ACHN (cell line): Measurements from ENCODE around the gene EMD.

Experiments
- DNase-seq: peaks from one replicate; pipeline ENCODE4 v3.0.0-alpha.2; 2015
- in situ Hi-C: cut with HindIII; loops from 2 replicates; pipeline ENCODE4 v1.10.0; 2017; ENCODE audit warnings: low sequenced_read_pairs, low pct_ligation_motif_present, low pct_unique_long_range_greater_than_20kb

EMD gene

GRCh38 chrX:154354013-154354412 is 25.1 kb upstream of the EMD start:
- in situ Hi-C loops = no loop called here
- DNase-seq = no peak

- in situ Hi-C loops = no loop called here
- no peak for DNase-seq
Observed at GRCh38 chrX:154354516-154354915, 24.6 kb upstream of the EMD start.

GRCh38 chrX:154355094-154355775 is 23.9 kb upstream of the EMD start:
- DNase-seq = no peak

GRCh38 chrX:154355776-154356140 is 23.3 kb upstream of the EMD start:
- no peak for DNase-seq
- in situ Hi-C loops = no loop called here

More at GRCh38 chrX:154355094-154355775, 23.9 kb upstream of the EMD start:
- in situ Hi-C loops = no loop called here

- DNase-seq = no peak
- in situ Hi-C loops = no loop called here
Observed at GRCh38 chrX:154356596-154356995, 22.5 kb upstream of the EMD start.

DNA sequence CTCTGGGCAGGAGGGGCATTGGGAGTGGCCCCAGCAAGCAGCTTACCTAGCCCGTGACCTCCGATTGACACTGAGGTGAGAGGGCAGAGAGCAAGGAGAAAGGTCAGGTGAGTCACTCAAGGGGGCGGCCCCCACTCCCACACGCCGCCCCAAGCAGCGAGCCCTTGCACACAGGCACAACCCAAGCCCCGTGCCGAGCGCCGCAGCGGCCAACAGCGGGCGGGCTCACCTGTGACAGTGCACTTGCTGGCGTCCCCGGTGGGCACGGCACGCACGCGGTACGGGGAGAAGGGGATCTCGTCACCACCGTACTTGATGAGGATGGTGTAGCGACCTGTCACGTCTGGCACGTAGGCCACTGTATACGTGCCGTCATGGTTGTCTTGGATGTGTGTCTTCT is 21.9 kb upstream of the EMD start:
- no peak for DNase-seq
- in situ Hi-C loops = no loop called here

- in situ Hi-C loops = no loop called here
- DNase-seq = no peak
Observed at GRCh38 chrX:154358011-154358410, 21.1 kb upstream of the EMD start.

GRCh38 chrX:154358829-154359228 is 20.3 kb upstream of the EMD start:
- in situ Hi-C loops = no loop called here
- no peak for DNase-seq

GRCh38 chrX:154359362-154360154 is 19.5 kb upstream of the EMD start:
- in situ Hi-C loops = no loop called here

DNA sequence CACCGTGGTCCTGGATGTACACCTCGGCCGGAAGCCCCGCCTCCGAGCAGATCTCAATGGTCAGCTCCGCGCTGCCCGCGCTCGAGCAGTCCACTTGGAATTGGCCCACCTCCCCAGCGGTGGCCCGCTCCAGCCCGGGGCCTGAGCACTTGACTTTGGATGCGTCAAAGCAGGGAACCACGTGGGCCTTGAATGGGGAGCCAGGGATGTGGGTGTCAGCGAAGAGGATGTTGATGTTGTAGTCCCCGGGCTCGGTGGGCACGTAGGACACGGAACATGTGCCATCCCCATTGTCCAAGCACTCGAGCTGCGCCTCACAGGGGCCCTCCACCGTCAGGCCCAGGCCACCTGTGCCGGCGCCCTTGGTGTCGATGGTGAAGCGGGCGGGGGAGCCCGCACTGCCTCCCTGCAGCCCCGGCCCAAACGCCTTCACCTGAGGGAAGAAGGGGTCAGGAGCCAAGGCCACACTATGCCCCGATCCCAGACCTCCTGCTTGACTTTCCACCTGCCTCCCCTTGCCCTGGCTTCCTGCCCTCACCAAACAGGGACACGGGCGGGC is 18.9 kb upstream of the EMD start:
- in situ Hi-C loops = no loop called here

More at GRCh38 chrX:154359362-154360154, 19.5 kb upstream of the EMD start:
- no peak for DNase-seq

DNA sequence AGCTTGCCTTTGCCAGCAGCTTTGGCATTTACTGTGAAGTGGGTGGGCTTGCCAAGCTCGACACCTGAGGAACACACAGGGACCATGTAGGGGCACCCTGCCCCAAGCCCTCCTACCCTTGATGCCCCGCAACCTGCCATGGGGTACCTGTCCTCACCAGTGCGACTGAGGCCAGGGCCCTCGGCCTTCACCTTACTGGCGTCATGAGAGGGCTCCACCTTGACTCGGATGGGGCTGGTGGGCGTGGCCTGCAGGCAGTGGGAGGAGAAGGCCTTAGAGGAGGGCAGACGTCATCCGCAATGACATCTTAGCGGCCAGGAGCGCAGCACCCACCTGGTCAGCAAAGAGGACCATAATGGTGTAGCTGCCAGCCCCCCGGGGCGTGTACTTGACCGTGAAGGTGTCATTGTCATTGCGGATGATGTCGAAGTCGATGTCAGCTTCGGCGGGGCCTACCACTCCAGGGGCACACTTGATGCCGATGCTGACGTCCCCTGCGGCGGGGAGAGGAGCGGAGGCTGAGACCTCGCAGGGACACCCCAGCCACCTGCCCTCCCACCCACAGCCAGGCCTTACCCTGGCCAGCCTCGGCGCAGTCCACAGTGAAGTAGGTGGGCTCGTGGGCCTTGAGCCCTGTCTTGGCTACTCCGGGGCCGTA is 16.9 kb upstream of the EMD start:
- in situ Hi-C loops = no loop called here
- no peak for DNase-seq

More for the DNA sequence above, 18.9 kb upstream of the EMD start:
- DNase-seq = no peak

DNA sequence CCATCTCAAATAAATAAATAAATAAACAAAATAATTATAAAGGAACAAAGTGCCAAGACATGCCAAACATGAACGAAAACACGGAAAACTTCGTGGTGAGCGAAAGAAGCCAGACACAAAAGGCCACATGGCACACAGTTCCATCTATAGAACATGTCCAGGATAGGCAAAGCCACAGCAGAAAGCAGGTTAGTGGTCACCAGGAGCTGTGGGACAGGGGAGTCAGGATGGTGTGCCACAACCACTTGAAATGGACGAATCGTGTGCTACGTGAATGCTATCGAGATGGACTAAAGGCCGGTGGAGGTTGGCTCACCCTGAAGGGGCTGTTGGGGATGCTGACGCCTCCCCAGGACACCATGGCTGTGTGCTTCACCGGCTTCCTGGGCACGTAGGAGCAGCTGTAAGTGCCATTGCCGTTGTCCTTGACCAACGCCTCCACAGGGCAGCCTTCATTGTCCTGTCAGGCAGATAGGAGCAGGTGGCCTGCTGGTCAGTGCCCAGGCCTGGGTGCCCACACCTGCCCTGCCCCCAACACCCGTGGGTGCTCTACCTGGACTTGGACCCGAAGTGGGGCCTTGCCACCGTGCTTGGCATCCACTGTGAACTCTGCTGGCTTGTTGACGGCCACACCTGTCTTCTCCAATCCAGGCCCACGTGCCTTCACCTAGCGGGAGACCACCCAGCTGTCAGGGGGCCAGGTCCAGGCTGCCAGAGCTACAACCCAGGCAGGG is 15.2 kb upstream of the EMD start:
- in situ Hi-C loops = no loop called here

DNA sequence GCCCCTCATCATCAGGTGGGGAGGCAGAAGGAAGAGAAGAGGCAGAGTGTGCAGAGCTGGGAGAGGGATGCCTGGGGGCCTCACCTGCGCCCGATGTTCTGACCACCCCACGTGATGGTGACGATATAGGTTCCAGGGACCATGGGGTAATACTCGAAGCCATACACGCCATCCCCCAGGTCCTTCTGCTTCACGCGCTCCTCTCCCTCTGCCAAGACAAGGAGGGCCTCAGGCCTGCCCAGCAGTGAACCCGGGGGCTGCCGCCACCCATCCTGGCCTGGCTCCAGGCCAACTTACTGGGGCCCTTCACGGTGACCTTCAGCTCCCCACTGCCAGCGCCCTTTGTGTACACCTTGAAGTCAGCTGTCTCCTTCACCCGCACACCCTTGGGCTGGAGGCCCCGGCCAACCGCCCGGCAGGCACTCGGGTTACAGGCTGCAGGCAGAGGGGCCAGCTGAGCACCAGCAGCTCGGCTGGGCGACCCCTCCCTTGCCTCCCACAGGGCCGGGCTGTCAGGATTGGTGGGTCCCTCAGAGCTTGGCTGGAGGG is 14.0 kb upstream of the EMD start:
- no peak for DNase-seq
- in situ Hi-C loops = no loop called here

More for the DNA sequence above, 15.2 kb upstream of the EMD start:
- DNase-seq = no peak

DNA sequence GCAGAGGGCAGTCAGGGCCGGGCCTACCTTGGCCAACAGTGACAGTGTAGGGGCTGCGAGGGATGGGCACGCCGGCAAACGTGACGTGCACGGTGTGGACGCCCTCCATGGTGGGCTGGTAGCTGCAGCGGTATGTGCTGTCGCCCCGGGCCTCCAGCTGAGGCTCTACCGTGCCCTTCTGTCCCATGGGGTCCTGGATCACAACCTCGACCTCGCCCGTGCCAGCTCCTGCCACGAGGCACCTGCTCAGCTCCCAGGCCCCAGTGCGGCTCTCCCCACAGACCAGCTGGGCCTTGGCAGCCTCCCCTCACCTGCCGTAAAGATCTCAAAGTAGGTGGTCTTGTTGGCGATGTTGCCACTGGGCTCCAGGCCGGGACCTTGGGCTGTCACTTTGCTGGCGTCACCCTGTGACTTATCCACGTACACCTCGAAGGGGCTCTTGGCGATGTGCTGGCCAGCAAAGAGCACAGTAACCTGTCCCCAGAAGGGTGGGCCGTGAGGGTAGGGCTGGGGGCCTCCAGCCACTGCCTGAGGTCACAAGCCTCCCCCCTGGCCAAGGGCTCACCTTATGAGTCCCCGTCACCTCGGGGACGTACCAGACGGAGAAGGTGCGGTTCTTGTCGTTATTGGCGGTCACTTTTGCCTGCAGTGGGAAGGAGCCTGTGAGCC is 13.0 kb upstream of the EMD start:
- no peak for DNase-seq
- in situ Hi-C loops = no loop called here

- in situ Hi-C loops = no loop called here
- DNase-seq = no peak
Observed at GRCh38 chrX:154366666-154367055, 12.4 kb upstream of the EMD start.

DNA sequence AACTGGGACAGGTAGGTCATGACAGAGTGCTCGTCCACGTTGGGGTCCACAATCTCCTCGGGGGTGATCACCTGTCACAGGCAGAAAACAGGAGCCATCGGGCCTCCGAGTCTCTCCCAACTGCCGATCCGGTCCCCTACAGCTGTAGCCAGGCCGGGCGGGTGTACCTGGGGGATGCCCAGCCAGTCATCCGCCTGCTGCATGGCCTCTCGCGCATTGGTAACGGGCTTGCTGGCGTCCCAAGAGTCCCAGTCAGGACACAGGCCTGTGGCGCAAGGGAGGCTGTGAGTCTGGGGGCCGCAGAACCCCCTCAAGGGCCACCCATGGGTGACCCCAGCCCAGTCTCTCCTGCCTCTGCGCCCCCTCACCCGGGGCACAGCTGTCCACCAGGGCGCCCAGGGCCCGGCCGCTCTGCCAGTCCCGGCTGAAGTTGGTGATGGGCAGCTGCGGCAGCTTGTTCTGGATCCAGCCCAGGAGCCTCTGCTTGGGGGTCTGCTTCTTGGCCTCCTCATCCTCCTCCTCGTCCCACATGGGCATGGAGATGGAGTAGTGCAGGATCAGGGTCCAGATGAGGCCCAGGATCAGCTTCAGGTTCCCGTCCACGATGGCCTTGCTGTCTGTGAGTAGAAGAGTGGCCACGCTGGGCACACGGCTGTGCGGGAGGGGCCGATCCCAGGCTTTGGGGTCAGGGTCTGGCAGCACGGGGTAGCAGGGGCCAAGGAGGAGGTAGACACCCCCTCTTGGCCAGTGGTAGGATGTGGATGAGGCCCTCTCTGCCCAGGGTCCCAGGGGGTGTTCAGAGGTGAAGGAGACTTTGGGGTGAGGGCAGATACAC is 11.4 kb upstream of the EMD start:
- no peak for DNase-seq
- in situ Hi-C loops = no loop called here
